Osteoblast (primary cell): ENCODE data around the gene NEK4. TPM values are rescaled to one million over a fixed set of nuclear protein-coding genes. Genes with fewer than 3 reads are reported as not detected.
A peak's percentile ranks its signal among the peaks of the same experiment; 100 is the strongest.

Experiments
- DNase-seq: peaks from one replicate; pipeline ENCODE4 v3.0.0; 2011; ENCODE audit warnings: low spot score, mixed read lengths; ENCODE audit not compliant: insufficient read length; ENCODE audit errors: missing footprints
- H2AFZ ChIP-seq: 2 replicates; pipeline ENCODE4 v1.6.0; 2011; ENCODE audit warnings: mild to moderate bottlenecking, low read length
- H3K27ac ChIP-seq: 2 replicates; pipeline ENCODE4 v1.5.1; 2011; ENCODE audit warnings: mild to moderate bottlenecking, low read depth, low read length, moderate library complexity
- H3K27me3 ChIP-seq: 2 replicates; pipeline ENCODE4 v1.6.0; 2012; ENCODE audit warnings: mild to moderate bottlenecking, control low read depth, inconsistent platforms, low read length, moderate library complexity; ENCODE audit not compliant: insufficient read depth
- H3K36me3 ChIP-seq: 2 replicates; pipeline ENCODE4 v1.5.1; 2011; ENCODE audit warnings: mild to moderate bottlenecking, low read length, control low read depth, moderate library complexity; ENCODE audit not compliant: insufficient read depth
- H3K4me1 ChIP-seq: 2 replicates; pipeline ENCODE4 v1.5.1; 2011; ENCODE audit warnings: mild to moderate bottlenecking, low read length, control low read depth, moderate library complexity; ENCODE audit not compliant: insufficient read depth
- H3K4me2 ChIP-seq: 2 replicates; pipeline ENCODE4 v1.6.0; 2011; ENCODE audit warnings: mild to moderate bottlenecking, low read length; ENCODE audit not compliant: insufficient read depth
- H3K4me3 ChIP-seq: fragments of 200-600 bp; sonication (generic); 3 replicates; pipeline ENCODE4 v1.5.1; 2012; ENCODE audit warnings: mild to moderate bottlenecking, low read length, inconsistent platforms; ENCODE audit not compliant: insufficient read depth
- H3K79me2 ChIP-seq: 2 replicates; pipeline ENCODE4 v1.6.0; 2012; ENCODE audit warnings: mild to moderate bottlenecking, low read length, control low read depth, inconsistent platforms; ENCODE audit not compliant: insufficient read depth
- H3K9me3 ChIP-seq: 2 replicates; pipeline ENCODE4 v1.5.1; 2011; ENCODE audit warnings: low read depth, low read length, control low read depth
- H4K20me1 ChIP-seq: 2 replicates; pipeline ENCODE4 v1.6.0; 2012; ENCODE audit warnings: mild to moderate bottlenecking, low read length, control low read depth; ENCODE audit not compliant: insufficient read depth
- CTCF ChIP-seq: IDR thresholded peaks from 2 replicates; pipeline ENCODE4 v1.5.1; 2011; ENCODE audit warnings: mild to moderate bottlenecking, low read depth, low read length, moderate library complexity; ENCODE audit errors: extremely low read depth
- total RNA-seq: library from RNA; depleted of rRNA; stranded (reverse); fragments of >200 nt; gene quantifications from 2 replicates; pipeline ENCODE4 v1.2.3, GENCODE V29; 2012

NEK4 gene
- total RNA-seq, 1 donor = 24.6 TPM

DNA sequence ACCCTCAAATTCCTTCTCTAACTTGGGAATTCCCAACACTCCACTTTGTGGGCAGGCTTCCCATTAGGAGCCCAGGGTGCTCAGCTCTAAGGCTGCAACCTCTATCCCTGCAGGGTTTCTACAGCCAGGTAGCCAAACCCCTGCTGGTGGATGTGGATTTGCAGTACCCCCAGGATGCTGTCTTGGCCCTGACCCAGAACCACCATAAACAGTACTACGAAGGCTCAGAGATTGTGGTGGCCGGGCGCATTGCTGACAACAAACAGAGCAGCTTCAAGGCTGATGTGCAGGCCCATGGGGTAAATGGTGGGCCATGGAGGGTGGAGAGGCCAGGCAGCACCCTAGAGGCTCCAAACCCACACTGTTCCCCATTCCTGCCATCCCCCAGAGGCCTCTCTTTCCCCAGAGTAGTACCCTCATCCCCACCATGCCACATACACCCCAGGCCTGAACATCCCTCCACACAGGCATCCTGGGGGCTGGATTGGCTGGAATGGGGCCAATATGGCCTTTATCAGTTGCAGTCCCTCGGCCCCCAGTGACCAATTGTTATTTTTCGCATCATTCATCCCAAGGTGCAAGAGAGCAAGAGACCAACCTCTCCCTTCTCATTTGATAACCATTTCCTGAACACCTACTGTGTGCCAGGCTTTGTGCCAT is 14.3 kb upstream of the NEK4 start:
- Histone ChIP-seq H3K9me3 (no peaks in the 10 kb centered on the region), H3K36me3 (no peaks in the 10 kb centered on the region), H4K20me1 (no peaks in the 10 kb centered on the region), H3K4me3 (no peak overlapping the region), H3K4me1 (no peaks in the 10 kb centered on the region), H2AFZ (no peak overlapping the region), H3K79me2 (no peaks in the 10 kb centered on the region), H3K27me3 (peaks cover 32% of the 10 kb centered on the region), H3K4me2 (no peak overlapping the region), H3K27ac (no peak overlapping the region)
- no peak for TF ChIP-seq CTCF
- DNase-seq = peak; percentile 66

GRCh38 chr3:52784021-52784621 is 13.4 kb upstream of the NEK4 start:
- Histone ChIP-seq H3K27me3 (peaks cover 38% of the 10 kb centered on the region), H3K9me3 (no peaks in the 10 kb centered on the region), H4K20me1 (no peaks in the 10 kb centered on the region), H3K4me1 (no peaks in the 10 kb centered on the region), H3K27ac (no peak overlapping the region), H3K79me2 (no peaks in the 10 kb centered on the region), H3K4me3 (no peak overlapping the region), H3K4me2 (no peak overlapping the region), H2AFZ (no peak overlapping the region), H3K36me3 (no peaks in the 10 kb centered on the region)
- DNase-seq = peak; percentile 32
- no peak for TF ChIP-seq CTCF

GRCh38 chr3:52783211-52783555 is 12.4 kb upstream of the NEK4 start:
- H3K27ac ChIP-seq = no peak overlapping the region
- peak; percentile 15 for DNase-seq
- H3K9me3 ChIP-seq = no peaks in the 10 kb centered on the region
- H3K4me3 ChIP-seq = no peak overlapping the region
- H2AFZ ChIP-seq = no peak overlapping the region
- H4K20me1 ChIP-seq = no peaks in the 10 kb centered on the region
- H3K4me1 ChIP-seq = no peaks in the 10 kb centered on the region
- no peak overlapping the region for H3K4me2 ChIP-seq
- H3K27me3 ChIP-seq = peaks cover 38% of the 10 kb centered on the region
- no peaks in the 10 kb centered on the region for H3K36me3 ChIP-seq
- TF ChIP-seq CTCF = no peak
- no peaks in the 10 kb centered on the region for H3K79me2 ChIP-seq

- no peaks in the 10 kb centered on the region for H3K9me3 ChIP-seq
Observed at GRCh38 chr3:52782412-52783210, 11.9 kb upstream of the NEK4 start.

More at GRCh38 chr3:52782412-52783210, 11.9 kb upstream of the NEK4 start:
- H3K4me3 ChIP-seq = no peak overlapping the region
- H3K79me2 ChIP-seq = no peaks in the 10 kb centered on the region
- peak; percentile 29 for DNase-seq
- H3K4me1 ChIP-seq = no peaks in the 10 kb centered on the region
- H4K20me1 ChIP-seq = no peaks in the 10 kb centered on the region
- H3K4me2 ChIP-seq = no peak overlapping the region
- TF ChIP-seq CTCF = no peak
- H3K27ac ChIP-seq = no peak overlapping the region
- no peaks in the 10 kb centered on the region for H3K36me3 ChIP-seq
- H2AFZ ChIP-seq = no peak overlapping the region
- peaks cover 38% of the 10 kb centered on the region for H3K27me3 ChIP-seq
